HG03025 (cell line): Measurements from ENCODE around the gene PLXNB2.

Experiments
- ATAC-seq: cut with Tn5 transposase; IDR thresholded peaks from one replicate; pipeline ENCODE4 v1.9.1; 2021; ENCODE audit warnings: mild to moderate bottlenecking, moderate library complexity; ENCODE audit not compliant: unreplicated experiment, low FRiP score

PLXNB2 gene

DNA sequence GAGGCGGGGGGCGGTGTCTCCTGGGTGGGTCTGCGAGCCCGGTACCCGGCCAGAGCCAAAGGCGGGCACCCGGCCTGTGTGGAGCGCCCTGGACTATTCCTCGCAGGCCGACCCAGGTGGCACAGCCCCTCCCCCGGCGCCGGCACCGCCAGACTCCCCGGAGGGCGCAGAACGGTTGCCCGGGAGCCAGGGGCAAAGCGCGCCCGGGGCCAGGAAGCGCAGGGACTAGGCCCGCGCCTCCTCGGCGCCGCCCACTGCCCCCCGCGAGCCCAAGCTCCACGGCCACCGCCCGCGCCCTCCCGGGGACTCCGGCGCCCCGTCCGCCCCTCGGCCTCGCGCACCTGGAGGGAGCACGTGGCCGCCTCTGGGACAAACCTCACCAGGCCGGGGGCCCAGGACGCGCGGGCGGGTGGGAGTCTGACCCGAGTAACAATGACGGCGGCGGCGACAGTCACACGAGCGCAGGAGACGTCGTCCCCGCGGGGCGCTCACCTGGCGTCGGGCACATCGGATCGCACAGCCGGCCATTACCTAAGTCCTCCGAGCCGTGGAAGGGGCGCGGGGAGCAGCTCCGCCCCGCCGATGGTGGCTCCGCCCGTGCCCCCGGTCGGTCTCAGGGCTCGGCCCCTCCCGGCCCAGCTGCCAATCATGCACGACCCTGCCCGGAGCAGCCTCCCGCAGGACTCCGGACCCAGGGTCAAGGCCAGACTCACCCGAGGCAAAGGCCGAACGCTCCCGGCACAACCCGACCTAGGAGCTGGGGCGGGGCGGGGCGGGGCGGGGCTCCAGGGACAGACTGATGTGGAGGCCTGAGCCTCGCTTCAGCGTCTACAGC lies 7.4 kb downstream of the PLXNB2 start:
- no peak for ATAC-seq

DNA sequence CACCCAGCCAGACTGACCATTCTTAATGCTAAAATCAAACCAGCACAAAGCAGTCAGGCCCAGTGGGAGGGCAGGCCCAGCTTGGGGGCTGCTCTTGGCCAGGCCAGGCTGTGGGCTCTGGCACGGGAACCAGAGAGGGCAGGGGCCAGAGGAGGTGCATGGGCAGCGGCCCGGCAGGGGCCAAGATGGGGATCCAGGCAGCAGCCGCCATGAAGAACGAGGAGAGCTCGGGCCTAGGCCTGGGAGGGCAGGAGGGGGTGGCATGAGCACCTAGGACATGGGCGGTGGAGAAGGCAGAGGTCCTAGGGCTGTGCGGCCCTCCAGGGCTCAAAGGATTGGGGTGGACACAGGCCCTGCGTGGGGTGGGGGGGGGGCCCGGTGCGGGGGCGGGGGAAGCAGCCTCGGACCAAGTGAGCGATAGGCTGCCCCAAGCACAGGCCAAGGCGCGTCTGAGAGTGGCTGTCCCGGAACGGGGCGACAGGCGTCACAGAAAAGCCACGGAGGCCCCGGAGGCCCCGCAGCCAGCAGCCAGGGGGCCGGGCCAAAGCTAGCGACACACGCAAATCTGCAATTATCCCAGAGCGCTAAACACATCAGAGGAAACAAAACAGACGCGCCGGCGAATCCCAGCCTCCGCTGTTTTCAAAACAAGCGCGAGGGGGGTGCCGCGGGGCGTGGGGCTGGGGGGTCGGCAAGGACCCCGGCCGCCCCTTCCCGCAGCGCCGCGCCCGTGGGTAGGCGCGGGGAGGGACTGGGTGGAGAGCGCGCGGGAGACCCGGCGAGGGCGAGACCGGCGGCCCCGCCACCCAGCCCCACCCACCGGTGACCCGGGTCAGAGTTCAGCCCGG lies 8.3 kb downstream of the PLXNB2 start:
- ATAC-seq: no peak

DNA sequence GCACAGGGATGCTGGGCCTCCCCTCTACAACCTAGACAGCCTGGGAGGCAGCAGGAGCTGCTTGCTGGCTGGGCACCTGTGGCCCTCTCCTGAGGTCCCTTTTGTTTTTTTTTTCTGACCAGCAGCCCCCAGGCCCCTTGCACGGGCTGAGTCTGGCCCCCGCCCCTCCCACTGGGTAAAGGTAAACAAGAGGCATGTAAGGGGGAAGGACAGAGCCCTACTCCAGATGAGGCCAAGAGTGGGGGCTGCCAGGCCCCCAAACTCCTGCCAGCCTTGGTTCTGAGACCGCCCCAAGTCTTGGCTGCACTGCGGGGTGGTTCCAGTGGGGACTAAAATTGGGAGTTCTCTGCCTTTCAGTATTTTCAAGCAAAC lies 9.2 kb downstream of the PLXNB2 start:
- no peak for ATAC-seq

DNA sequence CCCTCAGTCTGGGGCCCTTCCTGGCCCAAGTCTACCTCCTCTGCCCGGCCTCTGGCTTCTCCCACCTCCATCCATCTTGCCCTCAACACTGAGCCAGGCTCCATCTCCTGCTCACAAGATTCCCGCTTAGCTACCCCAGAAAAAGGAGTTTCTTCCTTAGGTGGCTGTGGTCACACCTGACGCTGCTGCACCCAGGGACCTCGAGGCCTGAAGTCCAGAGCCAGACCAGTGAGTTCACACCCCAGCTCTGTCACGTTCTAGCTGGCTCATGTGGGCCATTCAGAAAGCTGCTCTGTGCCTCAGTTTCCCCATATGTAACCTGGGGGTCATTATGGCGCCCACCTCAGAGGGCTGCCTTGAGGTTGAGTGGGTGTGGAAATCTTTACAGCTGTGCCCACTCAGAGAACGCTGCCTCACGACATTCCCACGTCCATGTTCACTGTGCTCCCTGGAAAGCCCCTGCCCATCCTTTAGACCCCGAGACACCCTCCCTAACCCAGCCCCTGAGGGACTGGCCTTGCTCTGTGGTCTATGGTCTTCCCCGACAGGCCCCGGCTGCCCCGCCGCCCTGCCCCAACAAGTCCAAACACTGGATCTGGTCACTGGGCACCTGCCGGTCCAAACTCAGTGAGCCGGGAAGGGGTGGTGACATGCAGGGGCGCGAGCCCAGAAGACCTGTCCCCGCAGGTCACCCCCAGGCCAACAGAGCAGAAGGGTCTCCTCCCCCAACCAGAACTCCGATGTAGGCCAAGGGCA lies 9.8 kb downstream of the PLXNB2 start:
- ATAC-seq: no peak

DNA sequence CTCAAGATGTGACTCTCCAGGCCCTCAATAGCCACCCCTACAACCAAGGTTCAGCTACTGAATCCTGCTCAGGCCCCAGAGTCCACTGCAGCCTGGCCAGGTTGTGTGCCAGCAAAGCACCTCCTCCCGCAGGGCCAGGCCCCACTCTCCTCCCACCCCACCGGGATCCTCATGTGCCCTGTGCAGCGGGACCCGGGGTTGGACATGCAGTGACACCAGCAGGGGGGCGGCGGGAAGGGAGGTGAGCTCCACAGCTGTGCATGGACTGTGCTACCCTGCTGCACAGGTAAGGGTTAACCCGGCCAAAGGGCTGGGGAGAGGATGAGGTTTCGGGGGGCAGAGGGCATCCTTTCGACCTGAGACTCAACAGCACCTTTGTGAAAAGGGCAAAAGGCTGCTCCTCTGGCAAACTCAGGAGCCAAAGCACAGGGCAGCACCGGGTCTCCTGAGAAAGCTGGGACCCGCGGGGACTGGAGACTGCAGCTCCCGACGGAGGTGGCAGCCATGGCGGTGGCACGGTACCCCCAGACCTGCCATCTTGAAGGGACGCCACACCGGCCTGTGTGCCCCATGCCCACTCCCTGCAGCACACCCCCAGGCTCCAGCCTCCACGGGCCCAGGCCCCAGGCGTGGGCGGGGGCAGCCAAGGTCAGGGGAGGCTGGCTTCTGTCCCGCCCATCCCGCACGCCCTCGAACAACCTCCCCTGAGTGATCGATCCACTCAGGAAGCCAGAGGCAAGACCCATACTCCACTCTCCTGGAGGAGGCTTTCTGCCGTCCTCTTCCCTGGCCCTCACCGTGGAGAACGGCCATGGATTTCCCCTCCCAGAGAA lies 10.6 kb downstream of the PLXNB2 start:
- no peak for ATAC-seq

DNA sequence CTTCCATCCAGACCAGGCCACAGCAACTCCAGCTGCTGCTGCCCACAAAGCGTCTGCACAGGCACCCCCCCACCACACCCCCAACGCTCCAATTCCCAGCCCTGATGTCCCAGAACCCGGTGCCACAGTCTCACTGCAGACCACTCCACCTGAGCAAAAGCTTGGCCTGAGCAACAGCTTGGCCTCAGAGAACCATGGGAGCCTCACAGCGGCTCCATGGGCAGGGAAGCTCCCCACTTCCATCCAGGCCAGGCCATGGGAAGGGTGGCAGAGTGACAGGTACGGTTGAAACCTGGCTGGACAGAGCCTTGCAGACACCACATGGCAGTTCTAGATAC lies 13.2 kb downstream of the PLXNB2 start:
- ATAC-seq: no peak

DNA sequence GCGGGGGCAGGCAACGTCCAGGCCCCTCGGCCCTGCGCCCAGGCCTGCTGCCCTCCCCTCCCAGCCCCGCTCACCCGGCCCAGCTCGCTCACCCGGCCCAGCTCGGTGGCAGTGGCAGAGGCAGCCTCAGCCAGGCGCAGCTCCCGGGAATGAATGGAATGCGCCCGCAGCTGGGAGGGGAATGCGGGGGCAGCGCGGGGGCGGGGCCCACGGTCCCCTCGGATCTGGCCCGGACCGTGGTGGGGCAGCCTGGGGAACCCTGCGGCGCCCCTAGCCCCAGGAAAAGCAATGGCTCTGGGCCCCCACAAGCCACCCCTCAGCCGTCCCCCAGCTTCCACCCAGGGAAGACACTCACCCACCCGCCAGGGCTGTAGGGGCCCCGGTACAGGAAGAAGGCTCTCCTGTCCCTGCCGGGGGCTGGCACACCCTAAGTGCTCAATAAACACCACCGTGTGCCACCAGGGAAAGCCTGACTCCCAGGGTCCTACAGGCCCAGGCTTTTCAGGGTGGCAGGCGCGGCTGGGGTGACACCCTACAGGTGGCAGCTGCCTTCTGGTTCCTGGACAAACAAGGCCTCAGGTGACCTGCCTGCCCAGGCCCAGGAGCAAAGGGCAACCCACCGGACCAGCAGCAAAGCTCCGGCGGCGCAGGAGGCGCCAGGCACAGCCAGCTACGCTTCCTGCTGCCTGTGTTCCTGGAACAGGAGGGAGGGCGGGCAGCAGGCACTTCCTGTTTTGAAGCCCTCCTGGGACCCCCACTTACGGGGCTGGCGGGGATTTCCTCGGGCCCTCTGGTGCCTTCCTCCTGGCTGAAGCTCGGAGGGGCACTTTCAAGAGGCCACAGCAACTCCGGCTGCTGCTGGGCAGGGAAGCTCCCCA lies 13.8 kb downstream of the PLXNB2 start:
- ATAC-seq: no peak

DNA sequence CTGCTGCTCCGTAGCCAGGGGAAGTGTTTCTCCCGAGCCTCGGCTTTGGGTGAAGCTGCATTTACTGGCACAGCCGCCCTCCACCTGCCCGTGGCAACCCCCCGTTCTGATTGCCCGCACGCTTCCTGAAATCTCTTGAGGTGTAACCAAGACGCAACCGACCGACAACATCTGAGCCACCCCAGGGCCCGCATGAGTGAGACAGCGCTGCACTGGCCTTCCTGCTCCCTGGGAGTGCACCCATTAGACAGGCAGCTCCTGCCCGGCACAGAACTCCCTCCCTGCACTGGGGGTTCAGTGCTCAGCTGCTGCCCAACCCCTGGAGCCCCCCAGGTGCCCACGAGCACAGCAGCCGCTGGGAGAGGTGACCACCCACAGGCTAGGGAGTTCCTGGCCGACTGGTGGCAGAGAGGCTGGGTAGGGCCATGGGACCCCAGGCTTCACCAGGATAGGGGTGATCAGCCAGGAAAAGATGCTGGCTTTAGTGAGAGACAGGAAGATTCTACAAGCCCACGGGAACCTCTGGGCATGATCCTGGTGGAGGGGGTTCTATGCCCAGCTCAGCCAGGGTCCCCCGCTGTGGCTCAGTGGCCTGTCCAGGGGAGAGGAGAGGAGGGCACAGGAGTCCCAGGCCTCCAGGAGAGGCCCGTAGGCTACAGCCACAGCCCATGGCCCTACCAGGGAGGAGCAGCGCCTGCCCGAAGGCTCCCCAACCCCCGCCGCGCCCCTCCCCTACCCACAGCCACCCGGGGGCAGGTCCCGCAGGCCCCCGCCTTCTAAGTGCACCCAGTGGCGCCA lies 14.6 kb downstream of the PLXNB2 start:
- ATAC-seq: no peak

DNA sequence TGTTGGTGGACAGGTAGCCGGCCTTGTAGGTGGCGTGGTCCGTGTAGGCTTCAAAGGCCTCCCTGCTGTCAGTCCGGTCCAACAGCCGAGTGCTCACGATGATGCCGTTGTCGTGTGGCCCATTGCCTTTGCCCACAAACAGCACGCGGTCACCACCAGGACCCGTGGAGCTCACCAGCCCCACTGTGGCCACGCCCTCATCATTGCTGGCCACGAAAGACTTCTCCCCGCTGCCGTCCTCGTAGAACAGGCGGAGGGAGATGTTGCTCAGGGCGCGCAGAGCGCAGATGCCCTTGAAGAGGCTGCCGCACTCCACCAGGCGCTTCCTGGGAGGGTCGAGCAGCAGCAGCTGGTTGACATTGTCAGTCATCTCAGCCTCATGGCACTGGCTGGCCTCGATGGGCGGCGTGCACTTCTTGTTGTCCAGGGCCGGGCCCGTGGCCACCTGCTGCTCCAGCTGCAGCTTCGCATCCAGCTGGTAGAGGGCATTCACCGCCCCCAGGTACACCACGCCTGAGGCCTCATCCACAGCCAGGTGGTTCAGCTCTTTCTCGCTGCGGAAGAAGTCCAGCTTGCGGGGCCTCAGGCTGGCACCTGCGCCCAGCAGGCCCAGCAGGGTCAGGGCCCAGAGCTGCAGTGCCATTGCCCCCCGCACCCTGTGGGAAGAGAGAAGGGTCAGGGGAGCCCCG lies 17.4 kb downstream of the PLXNB2 start:
- no peak for ATAC-seq

DNA sequence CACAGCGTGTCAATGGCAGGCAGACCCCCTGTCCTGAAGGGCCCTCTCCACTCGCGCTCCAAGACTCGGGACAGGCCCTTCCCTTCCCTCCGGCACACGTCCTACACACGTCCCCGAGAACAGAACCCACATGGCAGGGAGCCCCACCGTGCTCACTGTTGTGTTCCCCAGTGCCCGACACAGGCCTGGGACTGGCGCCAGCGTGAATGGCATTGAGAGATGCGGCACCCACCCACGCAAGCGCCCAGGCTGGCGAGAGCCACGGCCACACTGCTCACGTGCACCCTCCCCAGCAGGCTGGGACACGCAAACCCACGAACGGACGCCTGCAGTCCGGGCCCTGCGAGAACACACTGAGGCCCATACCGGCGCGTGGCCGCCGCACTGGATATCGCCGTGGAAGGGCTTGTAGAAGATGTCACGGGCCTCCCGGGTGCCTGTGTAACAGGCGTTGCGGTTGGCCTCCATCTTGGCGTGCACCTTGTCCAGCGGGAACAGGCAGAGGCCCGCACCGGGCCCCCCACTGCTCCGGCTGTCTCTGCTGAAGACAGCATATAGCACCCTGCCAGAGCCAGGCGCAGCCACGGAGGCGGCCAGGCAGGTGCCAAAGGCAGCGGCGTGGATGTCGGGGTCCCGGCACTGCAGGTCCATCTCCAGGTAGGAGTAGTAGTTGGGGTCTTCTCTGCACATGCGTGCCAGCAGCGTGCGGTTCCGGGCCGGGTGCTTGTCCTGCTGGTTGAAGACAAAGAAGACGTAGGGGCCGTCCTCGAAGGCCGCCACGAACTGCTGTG lies 18.1 kb downstream of the PLXNB2 start:
- no peak for ATAC-seq

DNA sequence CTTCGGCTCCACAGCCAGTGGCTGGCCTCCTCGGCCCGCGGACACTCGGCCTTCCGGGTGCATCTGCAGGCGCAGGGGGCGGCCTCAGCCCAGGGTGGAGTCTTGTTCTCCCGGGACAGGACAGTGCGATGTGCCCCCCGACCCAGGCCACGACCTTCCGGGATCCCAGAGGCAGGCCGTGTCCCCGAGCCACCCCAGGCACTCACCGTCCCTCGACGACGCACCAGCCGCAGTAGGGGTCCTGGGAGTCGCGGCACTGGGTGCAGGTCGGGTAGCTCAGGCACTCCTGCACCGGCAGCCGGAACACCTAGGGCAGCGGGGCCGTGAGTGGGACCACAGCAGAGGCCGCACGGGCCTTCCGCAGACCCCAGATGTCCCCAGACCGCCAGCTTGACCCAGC lies 19.7 kb downstream of the PLXNB2 start:
- ATAC-seq: no peak

DNA sequence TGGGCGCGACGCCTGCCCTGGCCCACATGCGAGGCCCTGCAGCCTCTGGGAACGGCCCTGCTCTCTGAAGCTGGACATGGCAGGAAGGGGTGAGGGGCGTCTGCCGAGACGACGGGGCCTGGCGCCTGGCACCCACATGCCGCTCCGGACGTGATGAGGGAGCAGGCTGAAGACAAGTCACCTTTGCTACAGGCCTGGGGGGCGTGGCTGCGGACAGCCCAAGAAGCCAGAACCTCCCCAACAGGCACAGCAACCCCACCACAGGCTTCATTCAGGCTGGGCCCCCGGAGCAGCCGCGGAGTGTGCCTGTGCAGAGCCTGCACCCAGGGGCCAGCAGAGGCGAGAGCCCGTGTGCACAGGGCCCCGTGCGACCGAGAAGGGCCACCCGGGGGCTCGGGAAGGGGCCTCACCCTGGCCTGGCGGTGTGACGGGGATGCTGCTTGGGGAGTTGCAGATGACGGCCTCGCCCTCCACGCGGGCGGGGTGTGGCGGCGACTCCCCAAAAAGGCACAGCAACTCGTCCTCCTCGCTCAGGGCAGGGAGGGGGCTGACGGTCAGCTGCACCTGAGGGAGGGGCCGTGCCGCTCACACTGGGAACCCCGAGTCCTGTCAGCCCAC lies 20.6 kb downstream of the PLXNB2 start:
- no peak for ATAC-seq

DNA sequence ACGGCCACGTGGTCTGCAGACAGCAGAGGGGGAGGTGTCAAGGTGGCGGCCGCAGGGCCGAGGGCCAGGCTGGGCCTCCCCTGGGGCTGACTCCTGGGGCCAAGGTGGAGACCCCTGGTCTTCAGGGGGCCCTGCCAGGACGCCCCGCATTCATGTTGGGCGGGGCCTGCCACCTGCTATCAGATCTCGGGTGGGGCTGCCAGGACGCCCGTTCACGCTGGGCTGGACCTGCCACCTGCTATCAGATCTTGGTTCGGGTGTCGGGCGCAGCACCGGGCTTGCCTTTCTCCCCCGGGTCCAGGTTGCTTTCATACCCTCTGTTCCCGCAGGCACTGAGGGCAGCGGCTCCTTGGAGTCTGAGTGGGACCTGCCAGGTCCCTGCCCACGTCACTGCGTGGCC lies 21.2 kb downstream of the PLXNB2 start:
- ATAC-seq: no peak

DNA sequence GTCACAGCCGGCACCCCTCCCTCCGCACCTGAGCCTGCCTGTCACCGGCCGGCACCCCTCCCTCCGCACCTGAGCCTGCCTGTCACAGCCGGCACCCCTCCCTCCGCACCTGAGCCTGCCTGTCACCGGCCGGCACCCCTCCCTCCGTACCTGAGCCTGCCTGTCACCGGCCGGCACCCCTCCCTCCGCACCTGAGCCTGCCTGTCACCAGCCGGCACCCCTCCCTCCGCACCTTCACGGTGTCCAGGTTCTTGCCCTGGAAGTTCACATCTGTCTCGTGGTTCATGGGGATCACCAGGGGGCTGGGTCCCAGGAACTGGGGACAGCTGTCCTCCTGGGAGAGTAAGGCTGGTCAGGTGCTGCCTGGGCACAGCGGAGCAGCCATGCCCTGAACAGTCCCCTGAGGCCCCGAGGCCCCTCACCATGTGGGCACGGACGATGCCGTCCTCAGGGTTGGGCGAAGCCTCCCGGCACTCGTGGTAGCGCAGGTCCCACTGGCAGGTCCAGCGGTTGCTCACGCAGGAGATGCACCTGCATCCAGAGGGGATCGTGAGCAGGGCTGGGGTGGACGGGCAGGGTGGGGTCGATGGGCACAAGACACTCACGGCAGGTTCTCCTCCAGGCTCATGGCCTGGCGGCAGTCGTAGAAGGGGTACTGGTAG lies 21.7 kb downstream of the PLXNB2 start:
- ATAC-seq: no peak

DNA sequence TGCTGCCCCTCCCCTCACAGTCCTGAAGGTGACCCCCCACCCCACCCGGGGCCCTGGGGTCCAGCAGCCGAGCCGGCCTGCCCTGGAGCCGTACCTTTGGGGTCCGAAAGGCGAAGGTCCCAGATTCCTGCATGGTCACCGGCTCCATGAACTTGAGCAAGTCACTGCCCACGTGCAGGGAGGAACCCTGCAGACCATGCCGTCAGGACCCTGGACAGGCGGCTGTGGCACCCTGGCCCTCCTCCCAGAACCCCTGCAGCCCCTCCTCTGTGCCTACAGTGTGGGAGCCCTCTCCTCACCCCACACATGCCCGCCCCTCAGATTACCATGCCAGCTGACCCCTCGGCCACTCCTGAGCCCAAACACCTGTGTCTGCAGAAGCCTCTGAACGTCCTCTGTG lies 23.0 kb downstream of the PLXNB2 start:
- no peak for ATAC-seq

DNA sequence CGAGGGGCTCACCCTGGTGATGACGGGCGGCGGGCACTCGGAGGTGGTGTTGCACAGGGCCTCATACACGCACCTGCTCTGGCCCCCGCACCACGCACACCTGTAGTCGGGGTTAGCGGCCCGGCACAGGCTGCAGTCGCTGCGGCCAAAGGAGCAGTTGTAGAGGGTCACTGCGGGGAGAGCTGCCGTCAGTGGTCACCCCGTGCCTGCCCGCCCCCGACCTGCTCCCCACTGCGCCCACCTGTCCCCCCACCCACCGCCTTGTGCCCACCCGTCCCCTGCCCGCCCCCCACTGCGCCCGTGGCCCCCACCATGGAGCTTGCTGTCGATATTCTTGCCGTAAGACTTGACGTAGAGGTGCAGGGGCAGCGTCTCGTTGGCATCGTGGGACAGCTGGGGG lies 23.6 kb downstream of the PLXNB2 start:
- ATAC-seq: no peak
